Measurements from ENCODE around the gene BIVM.

Gene BIVM

DNA sequence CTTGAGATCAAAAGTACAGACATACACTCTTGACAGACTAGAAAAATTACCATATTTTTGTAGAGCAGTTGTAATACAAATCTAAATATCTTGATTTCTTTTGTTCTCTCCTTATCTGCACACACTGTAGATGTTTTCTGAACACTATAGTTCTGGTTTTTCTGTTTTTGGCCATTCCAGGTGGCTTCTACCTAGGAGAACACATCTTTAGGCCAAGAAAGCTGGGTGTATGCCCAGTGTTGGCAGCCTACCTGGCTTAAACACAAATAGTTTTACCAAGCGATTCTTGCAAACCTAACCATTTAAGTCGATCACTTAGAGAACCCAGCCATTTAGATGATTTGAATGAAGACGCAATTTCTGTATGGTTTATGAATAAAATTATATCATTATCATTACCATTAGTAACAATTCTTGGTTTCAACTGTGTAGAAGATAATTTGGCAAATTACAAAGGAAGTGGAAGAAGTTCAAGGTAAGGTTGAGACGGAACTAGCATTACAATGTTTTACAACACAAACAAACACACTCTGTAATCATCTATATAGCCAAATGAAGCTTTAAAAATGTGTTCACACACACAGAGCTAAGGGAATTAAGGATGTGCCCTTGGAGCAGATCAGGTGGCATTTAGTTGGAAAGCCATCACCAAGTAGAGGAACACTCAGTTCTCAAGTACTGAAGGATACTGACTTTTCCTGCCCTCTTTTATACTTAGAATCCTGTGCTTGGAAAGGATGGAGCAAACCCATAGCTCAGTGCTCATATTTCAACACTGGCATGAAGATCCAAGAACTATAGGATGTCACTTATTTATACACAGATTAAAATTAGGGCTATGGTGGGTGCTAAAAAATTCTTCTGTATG, 83.1 kb downstream of the BIVM start:
- no peak for DNase-seq

All from NCI-H146 (cell line).